Transverse colon (tissue), 4 donors: ENCODE measurements around the gene KCTD16. TPM values are rescaled to one million over a fixed set of nuclear protein-coding genes. Genes with fewer than 3 reads are reported as not detected.

Experiments used
- DNase-seq: peaks from one replicate; pipeline ENCODE4 v3.0.0-alpha.2; 2019
- H3K27ac ChIP-seq, 4 donors: fragments of 200-600 bp; sonication (generic); 2 replicates each; pipeline ENCODE4 v1.5.1; 2016 to 2018; ENCODE audit warnings: inconsistent platforms in 4 of 4
- H3K27me3 ChIP-seq: fragments of 200-600 bp; sonication (generic); 2 replicates; pipeline ENCODE4 v1.5.1; 2017; ENCODE audit warnings: inconsistent platforms
- H3K36me3 ChIP-seq, 4 donors: fragments of 200-600 bp; sonication (generic); 2 replicates each; pipeline ENCODE4 v1.5.1; 2017 to 2019; ENCODE audit warnings: inconsistent platforms in 4 of 4
- H3K4me1 ChIP-seq, 4 donors: fragments of 200-600 bp; sonication (generic); 2 replicates each; pipeline ENCODE4 v1.5.1; 2017 to 2020; ENCODE audit warnings: inconsistent platforms in 4 of 4
- H3K4me3 ChIP-seq, 4 donors: fragments of 200-600 bp; sonication (generic); 1 replicate in 1 of 4; 2 replicates in 3 of 4; pipeline versions ENCODE4 v1.5.1 to v1.6.1; 2017 to 2019; ENCODE audit warnings: inconsistent platforms in 4 of 4
- H3K9me3 ChIP-seq, 2 donors: fragments of 200-600 bp; sonication (generic); 2 replicates each; pipeline ENCODE4 v1.5.1; 2017 to 2019; ENCODE audit warnings: inconsistent platforms in 2 of 2
- CTCF ChIP-seq, 5 experiments: fragments of 200-600 bp in 3 of 5; fragments of 450-650 bp in 2 of 5; sonication (generic) in 3 of 5; IDR thresholded peaks; 1 replicate in 2 of 5; 2 replicates in 3 of 5; pipeline ENCODE4 v1.5.1; 2016 to 2017; ENCODE audit warnings: antibody characterized with exemption in 5 of 5, inconsistent platforms in 3 of 5, mild to moderate bottlenecking in 2 of 5, moderate library complexity in 1 of 5
- EP300 ChIP-seq: sonication (generic); formaldehyde crosslinking; IDR thresholded peaks from one replicate; pipeline ENCODE4 v1.6.1; 2017; ENCODE audit warnings: antibody characterized with exemption, low read depth
- POLR2A ChIP-seq: fragments of 450-650 bp; IDR thresholded peaks from one replicate; pipeline ENCODE4 v1.6.1; 2016; ENCODE audit warnings: antibody characterized with exemption, mild to moderate bottlenecking, moderate library complexity
- POLR2AphosphoS5 ChIP-seq, 3 donors: sonication (generic); formaldehyde crosslinking; IDR thresholded peaks; one replicate each; pipeline ENCODE4 v1.6.1; 2016; ENCODE audit warnings: antibody characterized with exemption in 3 of 3
- WGBS, 2 donors: methylation state at CpG; one replicate each; pipeline ENCODE4 v1.1.5; 2018; ENCODE audit warnings: low coverage in 1 of 2; 5-methylcytosine and 5-hydroxymethylcytosine counted together
- in situ Hi-C, 4 donors: fragments of 200-750 bp; cut with MboI; loops; one replicate each; pipeline versions ENCODE4 v1.15.0 to v1.15.1; 2017; ENCODE audit warnings: low sequenced_read_pairs in 3 of 4, low pct_ligation_motif_present in 1 of 4, low pct_unique_long_range_greater_than_20kb in 1 of 4
- intact Hi-C: fragments of 100-400 bp; cut with DNase I; formaldehyde crosslinking; loops from one replicate; pipeline ENCODE4 v1.15.1; 2023; ENCODE audit warnings: low total_unique reads
- total RNA-seq, 4 donors: library from RNA; depleted of rRNA; stranded (reverse); fragments of >200 nt; gene quantifications; one replicate each; pipeline ENCODE4 v1.1.0, GENCODE V29; 2016

KCTD16 gene
- total RNA-seq, 4 donors from 2014 or later = under 0.01 to 0.14 TPM; not detected in 2

DNA sequence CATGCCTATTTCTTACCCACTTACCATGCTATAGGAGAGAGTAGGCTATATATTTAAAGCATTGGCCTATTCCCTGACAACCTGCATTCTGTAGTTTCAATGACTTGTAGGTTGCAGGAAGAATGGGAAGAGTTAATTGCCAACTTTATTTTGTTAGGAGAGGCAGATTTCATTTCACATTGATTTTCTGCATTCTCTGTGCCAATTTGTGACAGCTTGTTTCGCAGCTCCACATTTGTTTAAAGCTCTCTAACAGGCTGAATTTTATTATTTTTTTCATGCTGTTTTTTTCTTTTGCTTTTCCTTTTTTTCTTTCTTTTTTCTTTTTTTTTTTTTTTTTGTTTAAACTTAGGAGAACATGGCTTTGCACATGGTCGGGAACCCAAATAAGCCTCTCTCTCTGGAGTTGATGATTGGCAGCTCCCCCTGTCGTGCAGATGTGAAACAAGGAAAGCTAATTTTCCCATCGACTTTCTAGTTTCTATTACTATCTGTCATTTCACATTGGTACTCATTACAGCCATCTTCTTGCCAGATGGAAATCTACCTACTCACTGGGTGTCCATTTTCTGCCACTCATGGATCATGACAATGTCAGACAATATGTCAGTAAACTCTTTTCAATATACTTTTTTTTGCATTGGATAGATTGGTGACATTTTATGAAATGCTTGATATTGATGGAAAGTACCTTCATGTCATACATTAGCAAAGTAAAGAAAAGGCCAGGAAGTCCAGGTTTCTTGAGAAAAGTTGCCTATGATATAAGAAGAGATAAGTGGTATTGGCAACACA, 223.2 kb downstream of the KCTD16 start:
- 77 to 80% methylated on average over 4 of the region's 4 CpGs for WGBS, 2 donors
- TF ChIP-seq POLR2A (no peak), POLR2AphosphoS5 (IDR thresholded peaks at IDR 0.05) (no peak), CTCF (IDR thresholded peaks at IDR 0.05) (no peak)
- no peak overlapping the region for H3K27ac ChIP-seq
- H3K9me3 ChIP-seq = no peaks in the 10 kb centered on the region
- in situ Hi-C loops = no loop called here
- no peak for DNase-seq
- no peak overlapping the region for H3K4me3 ChIP-seq
- H3K4me1 ChIP-seq = no peaks in the 10 kb centered on the region
- H3K27me3 ChIP-seq = no peaks in the 10 kb centered on the region
- intact Hi-C loops = no loop called here
- H3K36me3 ChIP-seq = no peaks in the 10 kb centered on the region

DNA sequence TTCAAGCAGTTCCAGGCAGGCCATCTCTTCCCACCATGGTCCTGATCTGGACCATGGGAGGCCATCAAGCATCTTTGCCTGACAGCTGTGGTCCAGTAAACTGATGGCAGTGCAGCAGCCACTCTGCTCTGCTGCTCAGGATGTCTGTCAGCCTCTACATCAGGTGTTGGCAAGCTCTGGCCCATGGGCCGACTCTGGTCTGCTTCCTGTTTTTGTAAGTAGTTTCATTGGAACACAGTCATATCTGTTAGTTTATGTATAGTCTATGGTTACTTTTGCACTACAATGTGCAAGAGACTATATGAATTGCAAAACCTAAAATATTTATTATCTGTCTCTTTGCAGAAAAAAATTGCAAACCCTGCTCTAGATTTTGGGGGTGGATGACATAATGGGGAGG, 225.0 kb downstream of the KCTD16 start:
- no peak for DNase-seq
- Histone ChIP-seq H3K4me3 (no peak overlapping the region), H3K9me3 (no peaks in the 10 kb centered on the region), H3K27me3 (no peaks in the 10 kb centered on the region), H3K36me3 (no peaks in the 10 kb centered on the region), H3K4me1 (no peaks in the 10 kb centered on the region), H3K27ac (no peak overlapping the region)
- TF ChIP-seq POLR2A = no peak
- TF ChIP-seq POLR2AphosphoS5 (IDR thresholded peaks at IDR 0.05) = no peak
- TF ChIP-seq EP300 = no peak
- TF ChIP-seq CTCF (IDR thresholded peaks at IDR 0.05) = no peak
- intact Hi-C loops = no loop called here
- 67% methylated on average over 1 of the region's 1 CpG; no CpG with 5 or more reads in 1 of the 2 donors for WGBS, 2 donors
- in situ Hi-C loops = no loop called here

- in situ Hi-C loops = no loop called here
- H3K27me3 ChIP-seq = no peaks in the 10 kb centered on the region
These were observed 232.4 kb downstream of the KCTD16 start for GRCh38 chr5:144403058-144403457.

More at GRCh38 chr5:144403058-144403457, 232.4 kb downstream of the KCTD16 start:
- no peaks in the 10 kb centered on the region for H3K4me1 ChIP-seq
- 85 to 94% methylated on average over 2 of the region's 2 CpGs for WGBS, 2 donors
- DNase-seq = no peak
- no peak overlapping the region for H3K27ac ChIP-seq
- no peak overlapping the region for H3K4me3 ChIP-seq
- intact Hi-C loops = no loop called here
- no peaks in the 10 kb centered on the region for H3K36me3 ChIP-seq
- no peak for TF ChIP-seq CTCF (IDR thresholded peaks at IDR 0.05)
- no peak for TF ChIP-seq POLR2AphosphoS5 (IDR thresholded peaks at IDR 0.05)
- TF ChIP-seq EP300 = no peak
- no peak for TF ChIP-seq POLR2A
- H3K9me3 ChIP-seq = no peaks in the 10 kb centered on the region
